ENCODE data around the gene LIX1. TPM values are rescaled to one million over a fixed set of nuclear protein-coding genes. Genes with fewer than 3 reads are reported as not detected.

The LIX1 gene
- total and polyA plus RNA-seq, 4 donors: not detected

- TF ChIP-seq, protein P1, sequence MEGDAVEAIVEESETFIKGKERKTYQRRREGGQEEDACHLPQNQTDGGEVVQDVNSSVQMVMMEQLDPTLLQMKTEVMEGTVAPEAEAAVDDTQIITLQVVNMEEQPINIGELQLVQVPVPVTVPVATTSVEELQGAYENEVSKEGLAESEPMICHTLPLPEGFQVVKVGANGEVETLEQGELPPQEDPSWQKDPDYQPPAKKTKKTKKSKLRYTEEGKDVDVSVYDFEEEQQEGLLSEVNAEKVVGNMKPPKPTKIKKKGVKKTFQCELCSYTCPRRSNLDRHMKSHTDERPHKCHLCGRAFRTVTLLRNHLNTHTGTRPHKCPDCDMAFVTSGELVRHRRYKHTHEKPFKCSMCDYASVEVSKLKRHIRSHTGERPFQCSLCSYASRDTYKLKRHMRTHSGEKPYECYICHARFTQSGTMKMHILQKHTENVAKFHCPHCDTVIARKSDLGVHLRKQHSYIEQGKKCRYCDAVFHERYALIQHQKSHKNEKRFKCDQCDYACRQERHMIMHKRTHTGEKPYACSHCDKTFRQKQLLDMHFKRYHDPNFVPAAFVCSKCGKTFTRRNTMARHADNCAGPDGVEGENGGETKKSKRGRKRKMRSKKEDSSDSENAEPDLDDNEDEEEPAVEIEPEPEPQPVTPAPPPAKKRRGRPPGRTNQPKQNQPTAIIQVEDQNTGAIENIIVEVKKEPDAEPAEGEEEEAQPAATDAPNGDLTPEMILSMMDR (IDR thresholded peaks at IDR 0.05; ENCODE audit: low read depth, low read length, missing input control): no peak
- TF ChIP-seq, protein P2, sequence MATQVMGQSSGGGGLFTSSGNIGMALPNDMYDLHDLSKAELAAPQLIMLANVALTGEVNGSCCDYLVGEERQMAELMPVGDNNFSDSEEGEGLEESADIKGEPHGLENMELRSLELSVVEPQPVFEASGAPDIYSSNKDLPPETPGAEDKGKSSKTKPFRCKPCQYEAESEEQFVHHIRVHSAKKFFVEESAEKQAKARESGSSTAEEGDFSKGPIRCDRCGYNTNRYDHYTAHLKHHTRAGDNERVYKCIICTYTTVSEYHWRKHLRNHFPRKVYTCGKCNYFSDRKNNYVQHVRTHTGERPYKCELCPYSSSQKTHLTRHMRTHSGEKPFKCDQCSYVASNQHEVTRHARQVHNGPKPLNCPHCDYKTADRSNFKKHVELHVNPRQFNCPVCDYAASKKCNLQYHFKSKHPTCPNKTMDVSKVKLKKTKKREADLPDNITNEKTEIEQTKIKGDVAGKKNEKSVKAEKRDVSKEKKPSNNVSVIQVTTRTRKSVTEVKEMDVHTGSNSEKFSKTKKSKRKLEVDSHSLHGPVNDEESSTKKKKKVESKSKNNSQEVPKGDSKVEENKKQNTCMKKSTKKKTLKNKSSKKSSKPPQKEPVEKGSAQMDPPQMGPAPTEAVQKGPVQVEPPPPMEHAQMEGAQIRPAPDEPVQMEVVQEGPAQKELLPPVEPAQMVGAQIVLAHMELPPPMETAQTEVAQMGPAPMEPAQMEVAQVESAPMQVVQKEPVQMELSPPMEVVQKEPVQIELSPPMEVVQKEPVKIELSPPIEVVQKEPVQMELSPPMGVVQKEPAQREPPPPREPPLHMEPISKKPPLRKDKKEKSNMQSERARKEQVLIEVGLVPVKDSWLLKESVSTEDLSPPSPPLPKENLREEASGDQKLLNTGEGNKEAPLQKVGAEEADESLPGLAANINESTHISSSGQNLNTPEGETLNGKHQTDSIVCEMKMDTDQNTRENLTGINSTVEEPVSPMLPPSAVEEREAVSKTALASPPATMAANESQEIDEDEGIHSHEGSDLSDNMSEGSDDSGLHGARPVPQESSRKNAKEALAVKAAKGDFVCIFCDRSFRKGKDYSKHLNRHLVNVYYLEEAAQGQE (IDR thresholded peaks at IDR 0.05): no peak
- Histone ChIP-seq H3K36me3 (ENCODE audit: control insufficient read depth in 4 of 4, insufficient read depth in 3 of 4, low read depth in 1 of 4, low read length in 3 of 4) (no peaks in the 10 kb centered on the region), H3K4me3 (ENCODE audit: low read depth in 1 of 3, low read length in 3 of 3) (no peak overlapping the region), H3K27me3 (ENCODE audit: control insufficient read depth in 4 of 4, insufficient read depth in 4 of 4, low read length in 3 of 4) (peaks cover 0 to 5% (median 0%) of the 10 kb centered on the region in 4 donors), H3K27ac (ENCODE audit: low read depth in 1 of 2, low read length in 2 of 2) (no peak overlapping the region), H3K9ac (ENCODE audit: low read depth in 1 of 2, low read length in 2 of 2) (no peak overlapping the region), H3K9me3 (ENCODE audit: control insufficient read depth in 4 of 4, low read length in 3 of 4) (no peaks in the 10 kb centered on the region), H3K4me1 (ENCODE audit: control insufficient read depth in 4 of 4, insufficient read depth in 4 of 4, low read length in 3 of 4) (no peaks in the 10 kb centered on the region)
- no peak for DNase-seq (ENCODE audit: low spot score)
- WGBS: 84% methylated on average over 6 of the region's 6 CpGs
These were observed 30.2 kb downstream of the LIX1 start for GRCh38 chr5:97112230-97112629.

- Histone ChIP-seq H3K27me3 (ENCODE audit: control insufficient read depth in 4 of 4, insufficient read depth in 4 of 4, low read length in 3 of 4) (peaks cover 0 to 5% (median 0%) of the 10 kb centered on the region in 4 donors), H3K9me3 (ENCODE audit: control insufficient read depth in 4 of 4, low read length in 3 of 4) (no peaks in the 10 kb centered on the region), H3K36me3 (ENCODE audit: control insufficient read depth in 4 of 4, insufficient read depth in 3 of 4, low read depth in 1 of 4, low read length in 3 of 4) (no peaks in the 10 kb centered on the region), H3K27ac (ENCODE audit: low read depth in 1 of 2, low read length in 2 of 2) (no peak overlapping the region), H3K4me1 (ENCODE audit: control insufficient read depth in 4 of 4, insufficient read depth in 4 of 4, low read length in 3 of 4) (no peaks in the 10 kb centered on the region), H3K4me3 (ENCODE audit: low read depth in 1 of 3, low read length in 3 of 3) (no peak overlapping the region), H3K9ac (ENCODE audit: low read depth in 1 of 2, low read length in 2 of 2) (no peak overlapping the region)
- TF ChIP-seq FOXA1 (IDR thresholded peaks at IDR 0.05) (no peak), YY1 (IDR thresholded peaks at IDR 0.05) (no peak), RAD21 (IDR thresholded peaks at IDR 0.05) (no peak), GABPA (IDR thresholded peaks at IDR 0.05 in 1 of 2, conservative IDR thresholded peaks at IDR 0.05 in 1 of 2) (no peak), HNF4A (conservative IDR thresholded peaks at IDR 0.05) (no peak)
- TF ChIP-seq, protein P3, sequence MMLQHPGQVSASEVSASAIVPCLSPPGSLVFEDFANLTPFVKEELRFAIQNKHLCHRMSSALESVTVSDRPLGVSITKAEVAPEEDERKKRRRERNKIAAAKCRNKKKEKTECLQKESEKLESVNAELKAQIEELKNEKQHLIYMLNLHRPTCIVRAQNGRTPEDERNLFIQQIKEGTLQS (IDR thresholded peaks at IDR 0.05): no peak
- TF ChIP-seq, protein P2 (IDR thresholded peaks at IDR 0.05): no peak
- no peak for DNase-seq (ENCODE audit: low spot score)
- WGBS: 39% methylated on average over 4 of the region's 4 CpGs
These were observed 30.8 kb downstream of the LIX1 start for GRCh38 chr5:97111616-97112015.
